MCF 10A (cell line): ENCODE measurements around the gene PTPN6. TPM values are rescaled to one million over a fixed set of nuclear protein-coding genes. Genes with fewer than 3 reads are reported as not detected.

Experiments used
- BruUV-seq: library from RNA; stranded (reverse); fragments of 400-500 nt; replicated peaks from 2 replicates; lab custom pipeline; 2021; lab: Mats Ljungman, UMichigan
- CTCF ChIA-PET: fragments of 300-600 bp; sonication (Branson Sonifier 250); formaldehyde crosslinking; extraction: SDS; loops from one replicate; lab custom pipeline; 2021; ENCODE audit warnings: antibody characterized with exemption, inconsistent platforms; lab: Yijun Ruan, JAX
- POLR2A ChIA-PET: fragments of 300-600, 350-650 bp; sonication (Branson Sonifier 250); formaldehyde crosslinking; extraction: SDS; loops from one replicate; lab custom pipeline; 2020; ENCODE audit warnings: antibody characterized with exemption, inconsistent platforms; lab: Yijun Ruan, JAX
- DNase-seq: peaks from one replicate; pipeline ENCODE4 v3.0.0-alpha.2; 2018; ENCODE audit not compliant: unreplicated experiment
- H3K27ac Mint-ChIP-seq: one replicate; pipeline ENCODE4 v1.8.0; 2022; ENCODE audit warnings: mild to moderate bottlenecking, low read depth, mixed read lengths; ENCODE audit not compliant: unreplicated experiment
- H3K27me3 Mint-ChIP-seq: one replicate; pipeline ENCODE4 v1.8.0; 2022; ENCODE audit warnings: mixed read lengths; ENCODE audit not compliant: insufficient read depth, unreplicated experiment
- H3K36me3 Mint-ChIP-seq: one replicate; pipeline ENCODE4 v1.8.0; 2022; ENCODE audit warnings: mild to moderate bottlenecking, moderate library complexity, mixed read lengths; ENCODE audit not compliant: insufficient read depth, unreplicated experiment
- H3K4me1 Mint-ChIP-seq: one replicate; pipeline ENCODE4 v1.8.0; 2022; ENCODE audit warnings: mixed read lengths; ENCODE audit not compliant: insufficient read depth, unreplicated experiment
- H3K4me3 Mint-ChIP-seq: one replicate; pipeline ENCODE4 v1.8.0; 2022; ENCODE audit warnings: mild to moderate bottlenecking, moderate library complexity, mixed read lengths; ENCODE audit not compliant: unreplicated experiment
- H3K9me3 Mint-ChIP-seq: one replicate; pipeline ENCODE4 v1.8.0; 2022; ENCODE audit warnings: mixed read lengths; ENCODE audit not compliant: unreplicated experiment
- CTCF ChIP-seq: fragments of 200-600 bp; IDR thresholded peaks from one replicate; pipeline ENCODE4 v1.8.0; 2022; ENCODE audit warnings: antibody characterized with exemption, mild to moderate bottlenecking; ENCODE audit not compliant: unreplicated experiment
- intact Hi-C: fragments of 100-400 bp; cut with micrococcal nuclease; formaldehyde crosslinking; loops from 2 replicates; pipeline ENCODE4 v1.14.1; 2022
- total RNA-seq: library from RNA; stranded (reverse); gene quantifications from 2 replicates; pipeline ENCODE4 v1.2.3, GENCODE V29; 2022

PTPN6 gene
- total RNA-seq, 1 experiment from 2014 or later: 10.3 TPM

DNA sequence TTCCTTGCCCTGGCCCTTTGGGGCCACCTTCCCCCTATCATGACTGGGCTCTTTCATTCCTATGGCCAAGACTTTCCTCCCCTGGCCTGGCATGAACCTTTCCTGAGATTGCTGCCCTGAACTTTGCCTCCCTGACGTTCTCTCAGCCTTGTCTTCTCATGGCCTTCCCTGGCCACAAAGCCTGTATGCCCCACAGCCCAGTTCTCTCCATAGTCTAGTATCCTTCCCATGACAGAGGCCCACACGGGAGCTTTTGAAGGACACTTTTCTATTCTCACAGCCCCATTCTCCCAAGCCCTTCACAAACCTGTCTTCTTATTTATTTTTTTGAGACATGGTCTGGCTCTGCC is 12.0 kb upstream of the PTPN6 start:
- TF ChIP-seq CTCF: no peak
- Mint-ChIP-seq H3K4me1 (peaks cover 22% of the 10 kb centered on the region), H3K36me3 (peaks cover 97% of the 10 kb centered on the region), H3K27me3 (no peaks in the 10 kb centered on the region), H3K9me3 (no peaks in the 10 kb centered on the region), H3K27ac (no peak overlapping the region), H3K4me3 (peak overlapping the region; percentile 43)
- POLR2A ChIA-PET: interaction anchor here (1.0 to 2.9 kb wide), 4 partner anchors 14 to 174 kb away, joined by 3 to 29 read pairs (median 6); no protein-coding TSS in a partner anchor
- BruUV-seq: no TSS peak
- no peak for DNase-seq
- intact Hi-C loops: loop anchor here (2.0 kb wide), 1 partner anchor 70 kb away; no protein-coding TSS in a partner anchor
- CTCF ChIA-PET: interaction anchor here (0.6 to 9.7 kb wide), 10 partner anchors 9 to 170 kb away, joined by 3 to 114 read pairs (median 4); no protein-coding TSS in a partner anchor

DNA sequence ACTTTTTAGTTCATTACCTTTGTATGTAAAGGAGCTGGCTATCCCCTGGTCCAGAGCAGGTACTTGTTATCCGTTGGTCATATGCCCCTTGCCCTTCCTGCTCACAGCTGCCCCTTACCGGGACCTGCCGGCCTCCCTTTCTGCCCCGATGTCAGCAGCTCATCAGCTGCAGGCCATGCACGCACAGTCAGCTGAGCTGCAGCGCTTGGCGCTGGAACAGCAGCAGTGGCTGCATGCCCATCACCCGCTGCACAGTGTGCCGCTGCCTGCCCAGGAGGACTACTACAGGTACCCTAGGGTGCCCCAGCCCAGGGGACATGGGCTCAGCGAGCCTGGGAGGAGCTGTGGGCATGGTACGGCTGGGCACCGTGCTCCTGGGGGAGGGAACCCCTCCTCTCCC is 9.9 kb upstream of the PTPN6 start:
- CTCF ChIA-PET: interaction anchor here (0.9 to 9.7 kb wide), 4 partner anchors 18 to 69 kb away, joined by 3 to 114 read pairs (median 12); partner anchors contain the start of gene SPSB2
- H3K36me3 Mint-ChIP-seq: peaks cover 94% of the 10 kb centered on the region
- H3K4me3 Mint-ChIP-seq: no peak overlapping the region
- POLR2A ChIA-PET: interaction anchor here (0.9 to 2.9 kb wide), 4 partner anchors 16 to 73 kb away, joined by 3 to 29 read pairs (median 4); partner anchors contain the start of gene LRRC23
- no TSS peak for BruUV-seq
- no peaks in the 10 kb centered on the region for H3K9me3 Mint-ChIP-seq
- no peak for DNase-seq
- TF ChIP-seq CTCF: no peak
- no peaks in the 10 kb centered on the region for H3K27me3 Mint-ChIP-seq
- intact Hi-C loops: no loop called here
- H3K4me1 Mint-ChIP-seq: peaks cover 25% of the 10 kb centered on the region
- H3K27ac Mint-ChIP-seq: peak overlapping the region; percentile 81

GRCh38 chr12:6941782-6942181 is 9.4 kb upstream of the PTPN6 start:
- H3K4me3 Mint-ChIP-seq: no peak overlapping the region
- no peak overlapping the region for H3K27ac Mint-ChIP-seq
- H3K36me3 Mint-ChIP-seq: peaks cover 91% of the 10 kb centered on the region
- no peaks in the 10 kb centered on the region for H3K9me3 Mint-ChIP-seq
- BruUV-seq: no TSS peak
- no peaks in the 10 kb centered on the region for H3K27me3 Mint-ChIP-seq
- CTCF ChIA-PET: interaction anchor here (1.1 to 9.7 kb wide), 4 partner anchors 19 to 69 kb away, joined by 6 to 114 read pairs (median 12); partner anchors contain the start of gene SPSB2
- TF ChIP-seq CTCF: no peak
- POLR2A ChIA-PET: interaction anchor here (0.9 to 6.8 kb wide), 5 partner anchors 15 to 73 kb away, joined by 3 to 495 read pairs (median 29); partner anchors contain the start of genes ATN1 and LRRC23
- no peak for DNase-seq
- intact Hi-C loops: no loop called here
- H3K4me1 Mint-ChIP-seq: peaks cover 23% of the 10 kb centered on the region

DNA sequence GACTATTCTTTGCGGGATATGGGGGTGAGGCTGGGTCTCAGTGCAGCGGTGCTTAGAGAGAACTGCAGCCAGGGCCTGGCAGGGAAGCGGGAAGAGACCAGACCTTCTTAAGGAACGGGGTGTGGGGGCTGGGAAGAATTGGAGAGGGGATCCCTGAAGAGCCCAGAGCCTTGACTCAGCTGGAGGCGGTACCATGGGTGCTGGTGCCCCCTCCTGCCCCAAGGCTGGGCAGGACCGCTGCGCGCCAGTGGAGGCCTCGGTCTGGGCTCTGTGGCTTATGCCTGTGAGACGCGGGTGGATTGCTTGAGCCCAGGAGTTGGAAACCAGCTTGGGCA is 8.9 kb upstream of the PTPN6 start:
- H3K4me3 Mint-ChIP-seq: peak overlapping the region; percentile 19
- H3K27me3 Mint-ChIP-seq: no peaks in the 10 kb centered on the region
- POLR2A ChIA-PET: interaction anchor here (0.9 to 6.8 kb wide), 7 partner anchors 15 to 75 kb away, joined by 3 to 495 read pairs (median 62); partner anchors contain the start of genes ATN1, EMG1, LPCAT3 and PHB2
- H3K36me3 Mint-ChIP-seq: peaks cover 89% of the 10 kb centered on the region
- no peak for DNase-seq
- H3K4me1 Mint-ChIP-seq: peaks cover 26% of the 10 kb centered on the region
- CTCF ChIA-PET: interaction anchor here (0.6 to 9.7 kb wide), 4 partner anchors 19 to 219 kb away, joined by 3 to 114 read pairs (median 14); partner anchors contain the start of gene COPS7A
- no peak for TF ChIP-seq CTCF
- intact Hi-C loops: no loop called here
- H3K27ac Mint-ChIP-seq: no peak overlapping the region
- no peaks in the 10 kb centered on the region for H3K9me3 Mint-ChIP-seq
- BruUV-seq: no TSS peak
